GM19240 (cell line): ENCODE data around the gene LHX5.
"Not testable (repeated sequence)": the region's sequence is repeated elsewhere in the genome, so short reads cannot be mapped to it uniquely, and the experiment has no call there.

ENCODE experiments used
- DNase-seq: peaks from one replicate; pipeline ENCODE4 v3.0.0; 2011; ENCODE audit warnings: low spot score; ENCODE audit not compliant: insufficient read length

Gene LHX5

GRCh38 chr12:113471619-113472171 is at the start of gene LHX5:
Gene LHX5, minus strand, starts transcription at chr12:113471871. Its CDS starts 373 bp downstream, at chr12:113471498.
- no peak for DNase-seq

- no peak for DNase-seq
Measured at GRCh38 chr12:113519464-113520307, 48.0 kb upstream of the LHX5 start.

- no peak for DNase-seq
Measured at GRCh38 chr12:113515082-113515856, 43.6 kb upstream of the LHX5 start.

GRCh38 chr12:113514602-113515001 is 42.9 kb upstream of the LHX5 start:
- DNase-seq, result no peak

GRCh38 chr12:113512568-113512967 is 40.9 kb upstream of the LHX5 start:
- DNase-seq, result no peak

GRCh38 chr12:113506867-113507266 is 35.2 kb upstream of the LHX5 start:
- DNase-seq, result no peak

- no peak for DNase-seq
Measured at GRCh38 chr12:113505941-113506340, 34.3 kb upstream of the LHX5 start.

- DNase-seq, result no peak
Measured at GRCh38 chr12:113504917-113505316, 33.2 kb upstream of the LHX5 start.

- DNase-seq, result no peak
Measured at GRCh38 chr12:113500782-113501311, 29.2 kb upstream of the LHX5 start.

- DNase-seq, result no peak
Measured at GRCh38 chr12:113500306-113500675, 28.6 kb upstream of the LHX5 start.

- DNase-seq, result no peak
Measured at GRCh38 chr12:113498490-113498889, 26.8 kb upstream of the LHX5 start.

- no peak for DNase-seq
Measured at GRCh38 chr12:113497693-113498092, 26.0 kb upstream of the LHX5 start.

- DNase-seq, result not testable (repeated sequence)
Measured at GRCh38 chr12:113495941-113496340, 24.3 kb upstream of the LHX5 start.

GRCh38 chr12:113488322-113488721 is 16.7 kb upstream of the LHX5 start:
- no peak for DNase-seq

GRCh38 chr12:113486722-113487121 is 15.1 kb upstream of the LHX5 start:
- no peak for DNase-seq

GRCh38 chr12:113485330-113485729 is 13.7 kb upstream of the LHX5 start:
- no peak for DNase-seq

GRCh38 chr12:113482334-113482733 is 10.7 kb upstream of the LHX5 start:
- DNase-seq, result no peak

- no peak for DNase-seq
Measured at GRCh38 chr12:113480336-113480971, 8.8 kb upstream of the LHX5 start.

- no peak for DNase-seq
Measured at GRCh38 chr12:113479590-113480335, 8.1 kb upstream of the LHX5 start.

- DNase-seq, result no peak
Measured at GRCh38 chr12:113479216-113479589, 7.5 kb upstream of the LHX5 start.
